Measurements from ENCODE around the gene BATF3. TPM values are rescaled to one million over a fixed set of nuclear protein-coding genes. Genes with fewer than 3 reads are reported as not detected.

BATF3 gene
- total RNA-seq, 1 donor from 2014 or later: 0.53 TPM

- Mint-ChIP-seq H3K9me3 (ENCODE audit: low read depth) (no peaks in the 10 kb centered on the region), H3K36me3 (ENCODE audit: insufficient read depth) (no peaks in the 10 kb centered on the region), H3K27ac (no peak overlapping the region), H3K27me3 (peaks cover 68% of the 10 kb centered on the region), H3K4me1 (ENCODE audit: low read depth) (peaks cover 7% of the 10 kb centered on the region), H3K4me3 (ENCODE audit: low read depth) (no peak overlapping the region)
- no peak for DNase-seq (ENCODE audit: low spot score, unreplicated experiment)
- no peak for TF ChIP-seq CTCF (IDR thresholded peaks at IDR 0.05; ENCODE audit: unreplicated experiment)
Observed at GRCh38 chr1:212669600-212669999, 30.0 kb downstream of the BATF3 start.

- no peak overlapping the region for H3K27ac Mint-ChIP-seq
- peaks cover 68% of the 10 kb centered on the region for H3K27me3 Mint-ChIP-seq
- TF ChIP-seq CTCF (IDR thresholded peaks at IDR 0.05; ENCODE audit: unreplicated experiment): peak; percentile 24
- no peaks in the 10 kb centered on the region for H3K36me3 Mint-ChIP-seq (ENCODE audit: insufficient read depth)
- H3K9me3 Mint-ChIP-seq (ENCODE audit: low read depth): no peaks in the 10 kb centered on the region
- H3K4me3 Mint-ChIP-seq (ENCODE audit: low read depth): no peak overlapping the region
- peaks cover 7% of the 10 kb centered on the region for H3K4me1 Mint-ChIP-seq (ENCODE audit: low read depth)
- no peak for DNase-seq (ENCODE audit: low spot score, unreplicated experiment)
Observed at GRCh38 chr1:212669102-212669501, 30.5 kb downstream of the BATF3 start.

GRCh38 chr1:212668477-212668876, 31.2 kb downstream of the BATF3 start:
- no peak for DNase-seq (ENCODE audit: low spot score, unreplicated experiment)
- peak overlapping the region; percentile 29 for H3K27ac Mint-ChIP-seq
- no peak overlapping the region for H3K4me3 Mint-ChIP-seq (ENCODE audit: low read depth)
- H3K36me3 Mint-ChIP-seq (ENCODE audit: insufficient read depth): no peaks in the 10 kb centered on the region
- H3K9me3 Mint-ChIP-seq (ENCODE audit: low read depth): no peaks in the 10 kb centered on the region
- peaks cover 7% of the 10 kb centered on the region for H3K4me1 Mint-ChIP-seq (ENCODE audit: low read depth)
- peaks cover 68% of the 10 kb centered on the region for H3K27me3 Mint-ChIP-seq
- no peak for TF ChIP-seq CTCF (IDR thresholded peaks at IDR 0.05; ENCODE audit: unreplicated experiment)

- no peaks in the 10 kb centered on the region for H3K9me3 Mint-ChIP-seq (ENCODE audit: low read depth)
- no peak overlapping the region for H3K27ac Mint-ChIP-seq
- no peaks in the 10 kb centered on the region for H3K36me3 Mint-ChIP-seq (ENCODE audit: insufficient read depth)
- H3K4me3 Mint-ChIP-seq (ENCODE audit: low read depth): no peak overlapping the region
- DNase-seq (ENCODE audit: low spot score, unreplicated experiment): no peak
- H3K4me1 Mint-ChIP-seq (ENCODE audit: low read depth): peaks cover 7% of the 10 kb centered on the region
- H3K27me3 Mint-ChIP-seq: peaks cover 61% of the 10 kb centered on the region
- TF ChIP-seq CTCF (IDR thresholded peaks at IDR 0.05; ENCODE audit: unreplicated experiment): no peak
Observed at GRCh38 chr1:212667223-212668139, 32.2 kb downstream of the BATF3 start.

- Mint-ChIP-seq H3K27ac (no peak overlapping the region), H3K4me3 (ENCODE audit: low read depth) (no peak overlapping the region)
- no peak for DNase-seq (ENCODE audit: low spot score, unreplicated experiment)
Observed at GRCh38 chr1:212666116-212666775, 33.4 kb downstream of the BATF3 start.

More at GRCh38 chr1:212666116-212666775, 33.4 kb downstream of the BATF3 start:
- Mint-ChIP-seq H3K27me3 (peaks cover 51% of the 10 kb centered on the region), H3K4me1 (ENCODE audit: low read depth) (peaks cover 7% of the 10 kb centered on the region), H3K9me3 (ENCODE audit: low read depth) (no peaks in the 10 kb centered on the region), H3K36me3 (ENCODE audit: insufficient read depth) (no peaks in the 10 kb centered on the region)
- no peak for TF ChIP-seq CTCF (IDR thresholded peaks at IDR 0.05; ENCODE audit: unreplicated experiment)

All from progenitor cell of endocrine pancreas (in vitro differentiated cells).